ENCODE results near the gene SLC25A10.
"Not testable (repeated sequence)": the region's sequence is repeated elsewhere in the genome, so short reads cannot be mapped to it uniquely, and the experiment has no call there.

Gene SLC25A10

DNA sequence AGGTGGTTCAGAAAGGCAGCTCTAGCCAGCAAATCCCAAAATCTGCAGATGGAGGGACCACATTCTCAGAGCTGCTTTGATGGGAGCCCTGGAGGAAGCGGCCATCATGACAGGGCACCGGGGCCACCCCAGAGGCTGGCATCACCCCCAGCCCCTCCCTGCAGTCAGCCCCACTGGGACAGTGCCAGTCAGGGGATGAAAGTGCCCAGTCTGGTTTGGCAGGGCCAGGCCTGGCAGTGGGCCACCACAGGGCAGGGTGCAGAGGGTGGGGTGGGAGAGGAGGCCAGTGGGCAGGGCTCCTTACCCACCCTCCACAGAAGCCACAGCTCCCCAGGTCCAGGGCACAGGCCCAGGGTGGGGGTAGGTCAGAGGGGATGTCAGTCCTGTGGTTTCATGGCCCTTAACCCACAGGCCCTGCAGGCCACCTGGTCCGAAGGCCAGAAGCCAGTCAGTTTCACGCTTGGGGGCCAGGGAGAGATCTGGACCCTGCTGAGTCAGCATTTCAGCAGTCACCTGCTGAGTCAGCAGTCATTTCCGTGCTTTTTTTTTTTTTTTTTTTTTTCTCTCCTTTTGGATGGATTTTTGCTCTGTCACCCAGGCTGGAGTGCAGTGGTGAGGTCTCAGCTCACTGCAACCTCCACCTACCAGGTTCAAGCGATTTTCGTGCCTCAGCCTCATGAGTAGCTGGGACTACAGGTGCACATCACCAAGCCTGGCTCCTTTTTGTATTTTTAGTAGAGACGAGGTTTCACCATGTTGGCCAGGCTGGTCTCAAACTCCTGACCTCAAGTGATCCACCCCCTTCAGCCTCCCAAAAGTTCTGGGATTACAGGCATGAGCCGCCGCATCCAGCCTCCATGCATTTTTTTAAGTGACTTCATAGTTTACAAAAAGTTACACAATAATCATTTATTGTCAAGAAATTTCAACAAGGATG lies 10.4 kb downstream of the SLC25A10 start:
- DNase-seq (ENCODE audit: low spot score), result no peak

DNA sequence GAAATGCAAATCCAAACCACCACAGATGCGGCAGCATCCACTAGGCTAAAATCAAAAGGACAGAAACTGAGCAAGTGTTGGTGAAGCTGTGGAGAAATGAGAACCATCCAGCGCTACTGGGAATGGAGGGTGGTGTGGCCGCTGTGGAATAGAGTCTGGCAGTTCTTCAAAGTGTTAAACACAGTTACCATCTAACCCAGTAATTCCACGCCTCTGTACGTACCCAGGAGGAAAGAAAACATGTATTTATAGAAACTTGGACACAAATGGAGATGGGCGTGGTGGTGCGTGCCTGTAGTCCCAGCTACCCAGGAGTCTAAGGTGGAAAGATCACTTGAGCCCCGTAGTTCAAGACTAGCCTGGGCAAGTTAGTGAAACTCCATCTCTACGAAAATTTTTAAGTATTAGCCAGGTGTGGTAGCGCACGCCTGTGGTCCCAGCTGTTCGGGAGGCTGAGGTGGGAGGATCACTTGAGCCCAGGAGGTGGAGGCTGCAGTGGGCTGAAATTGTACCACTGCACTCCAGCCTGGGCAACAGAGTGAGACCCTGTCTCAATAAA lies 11.6 kb downstream of the SLC25A10 start:
- DNase-seq (ENCODE audit: low spot score), result no peak

DNA sequence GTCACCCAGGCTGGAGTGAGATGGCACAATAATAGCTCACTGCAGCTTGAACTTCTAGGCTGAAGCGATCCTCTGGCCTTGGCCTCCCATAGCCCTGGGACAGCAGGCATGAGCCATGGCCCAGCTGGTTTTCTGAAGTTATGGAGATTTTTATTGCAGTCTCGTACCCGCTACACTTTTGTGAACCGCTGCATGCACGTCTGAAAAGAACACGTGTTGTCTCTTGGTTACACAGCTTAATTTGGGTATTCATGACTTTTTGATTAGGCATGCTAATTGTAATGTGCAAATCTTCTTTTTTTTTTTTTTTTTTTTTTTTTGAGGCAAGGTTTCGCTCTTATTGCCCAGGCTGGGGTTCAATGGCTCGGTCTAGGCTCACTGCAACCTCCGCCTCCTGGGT lies 13.4 kb downstream of the SLC25A10 start:
- DNase-seq (ENCODE audit: low spot score), result no peak

DNA sequence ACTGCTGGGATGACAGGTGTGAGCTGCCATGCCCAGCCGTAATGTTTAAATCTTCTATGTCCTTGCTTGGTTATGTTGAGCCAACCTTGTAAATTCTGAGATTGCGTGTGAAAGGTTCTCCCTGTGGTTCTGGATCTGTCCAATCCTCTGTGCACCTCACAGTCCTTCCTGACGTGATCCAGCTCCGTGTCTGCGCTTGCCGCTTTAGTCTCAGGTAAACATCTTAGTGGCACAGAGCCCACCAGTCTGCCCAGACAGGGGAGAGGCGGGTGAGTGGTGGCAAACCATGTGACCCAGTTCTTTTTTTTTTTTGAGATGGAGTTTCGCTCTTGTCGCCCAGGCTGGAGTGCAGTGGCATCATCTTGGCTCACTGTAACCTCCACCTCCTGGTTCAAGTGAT lies 13.9 kb downstream of the SLC25A10 start:
- no peak for DNase-seq (ENCODE audit: low spot score)

DNA sequence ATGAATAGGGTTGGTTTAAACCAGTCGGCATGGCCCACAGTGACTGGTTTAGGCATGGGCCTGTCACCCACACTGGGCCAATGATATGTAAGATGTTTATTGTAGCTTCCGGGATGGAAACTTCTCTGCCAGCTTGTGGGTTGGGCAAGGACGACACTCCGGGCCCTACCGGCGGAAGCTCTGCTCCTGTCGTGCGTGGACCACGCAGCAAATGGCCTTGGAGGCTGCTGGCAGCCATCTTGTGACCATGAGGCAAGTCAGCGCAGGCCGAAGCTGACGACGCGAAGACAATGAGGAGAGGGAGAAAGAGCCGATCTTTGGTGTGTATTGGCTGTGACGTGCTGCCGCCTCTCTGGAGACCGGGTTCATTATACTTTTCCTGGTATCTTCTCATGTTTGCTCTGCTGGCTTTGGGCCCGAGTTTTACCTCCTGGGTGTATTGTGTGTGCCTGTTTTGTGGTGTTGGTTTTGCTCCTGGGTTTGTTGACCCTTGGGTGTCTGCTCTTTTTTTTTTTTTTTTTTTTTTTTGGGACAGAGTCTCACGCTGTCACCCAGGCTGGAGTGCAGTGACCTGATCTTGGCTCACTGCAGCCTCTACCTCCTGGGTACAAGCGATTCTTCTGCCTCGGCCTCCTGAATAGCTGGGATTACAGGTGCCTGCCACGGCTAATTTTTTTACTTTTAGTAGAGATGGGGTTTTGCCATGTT lies 15.4 kb downstream of the SLC25A10 start:
- no peak for DNase-seq (ENCODE audit: low spot score)

DNA sequence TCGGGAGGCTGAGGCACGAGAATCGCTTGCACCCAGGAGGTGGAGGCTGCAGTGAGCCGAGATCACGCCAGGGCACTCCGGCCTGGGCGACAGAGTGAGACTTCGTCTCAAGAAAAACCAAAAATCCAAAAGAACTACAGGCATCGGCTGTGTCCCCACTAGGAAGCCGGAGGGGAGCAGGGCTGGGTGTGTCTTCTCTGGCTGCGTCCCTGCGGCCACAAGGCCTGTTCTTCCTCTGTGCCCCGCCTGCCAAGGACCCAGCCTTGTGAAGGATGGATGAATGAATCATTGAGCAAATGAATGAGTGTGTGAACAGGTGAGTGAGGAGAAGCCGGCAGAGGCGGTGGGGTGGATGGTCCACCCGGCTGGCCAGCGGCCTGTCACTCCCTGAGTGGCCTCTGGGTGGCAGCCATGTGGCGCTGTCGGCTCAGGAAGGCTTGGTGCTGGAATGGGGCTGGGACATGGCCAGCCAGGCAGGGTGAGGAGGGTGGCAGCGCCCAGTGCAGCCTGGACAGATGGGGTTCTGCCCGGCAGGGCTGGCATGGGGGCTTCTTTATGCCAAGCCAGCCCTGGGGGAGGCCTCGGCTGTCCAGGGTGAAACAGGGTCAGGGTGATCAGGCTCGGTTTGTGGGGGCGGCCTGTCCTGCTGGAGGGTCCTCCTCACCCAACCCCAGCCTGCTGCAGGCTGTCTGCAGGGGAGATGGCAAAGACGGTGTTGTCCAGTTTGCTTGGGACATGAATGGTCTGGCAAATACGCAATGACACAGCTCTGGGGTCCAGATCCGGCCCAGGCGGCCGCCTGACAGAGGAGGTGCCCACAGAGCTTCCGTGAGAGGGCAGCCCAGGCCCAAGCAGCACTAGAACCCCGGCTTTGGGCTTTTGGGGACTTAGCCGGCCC lies 21.7 kb downstream of the SLC25A10 start:
- peak; percentile 99 for DNase-seq (ENCODE audit: low spot score)

DNA sequence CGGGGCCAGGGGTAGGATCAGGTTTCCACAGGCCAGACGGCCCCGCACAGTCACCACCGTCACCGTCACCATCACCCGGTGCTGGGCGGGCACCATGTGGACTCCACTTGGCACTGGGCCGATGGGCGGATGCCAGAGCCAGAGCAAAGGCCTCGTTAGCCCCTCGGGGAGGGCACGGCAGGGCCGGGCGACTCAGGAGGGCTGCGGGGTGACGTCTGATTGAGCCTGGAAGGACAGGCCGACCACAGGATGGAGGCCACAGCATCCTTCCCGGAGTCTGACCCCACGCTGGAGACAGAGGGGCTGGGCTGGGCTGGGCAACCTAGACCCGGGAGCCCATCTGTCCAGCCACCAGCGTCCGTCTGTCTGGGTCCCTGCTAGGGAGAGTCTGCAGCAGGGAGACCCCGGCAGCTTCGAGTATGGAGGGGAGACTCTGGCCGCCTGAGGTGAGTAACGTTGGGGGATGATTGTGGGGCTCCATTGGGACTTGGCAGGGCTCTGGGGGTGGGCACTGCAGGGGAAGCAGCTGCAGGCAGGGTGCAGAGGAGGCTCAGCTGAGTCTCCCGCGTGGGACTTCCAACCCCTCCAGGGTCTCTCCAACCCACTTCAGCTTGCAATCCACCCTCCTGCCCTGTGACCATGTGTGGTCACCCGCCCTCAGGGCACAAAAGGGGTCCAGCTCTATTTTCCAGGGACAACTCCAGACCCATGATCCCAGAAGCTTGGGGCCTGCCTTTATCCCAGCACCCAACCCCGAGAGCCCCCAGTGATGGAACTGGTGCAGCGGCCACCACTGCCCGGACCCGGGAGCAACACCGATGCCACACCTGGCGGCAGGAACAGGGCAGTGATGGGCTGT lies 22.6 kb downstream of the SLC25A10 start:
- DNase-seq (ENCODE audit: low spot score), result no peak

DNA sequence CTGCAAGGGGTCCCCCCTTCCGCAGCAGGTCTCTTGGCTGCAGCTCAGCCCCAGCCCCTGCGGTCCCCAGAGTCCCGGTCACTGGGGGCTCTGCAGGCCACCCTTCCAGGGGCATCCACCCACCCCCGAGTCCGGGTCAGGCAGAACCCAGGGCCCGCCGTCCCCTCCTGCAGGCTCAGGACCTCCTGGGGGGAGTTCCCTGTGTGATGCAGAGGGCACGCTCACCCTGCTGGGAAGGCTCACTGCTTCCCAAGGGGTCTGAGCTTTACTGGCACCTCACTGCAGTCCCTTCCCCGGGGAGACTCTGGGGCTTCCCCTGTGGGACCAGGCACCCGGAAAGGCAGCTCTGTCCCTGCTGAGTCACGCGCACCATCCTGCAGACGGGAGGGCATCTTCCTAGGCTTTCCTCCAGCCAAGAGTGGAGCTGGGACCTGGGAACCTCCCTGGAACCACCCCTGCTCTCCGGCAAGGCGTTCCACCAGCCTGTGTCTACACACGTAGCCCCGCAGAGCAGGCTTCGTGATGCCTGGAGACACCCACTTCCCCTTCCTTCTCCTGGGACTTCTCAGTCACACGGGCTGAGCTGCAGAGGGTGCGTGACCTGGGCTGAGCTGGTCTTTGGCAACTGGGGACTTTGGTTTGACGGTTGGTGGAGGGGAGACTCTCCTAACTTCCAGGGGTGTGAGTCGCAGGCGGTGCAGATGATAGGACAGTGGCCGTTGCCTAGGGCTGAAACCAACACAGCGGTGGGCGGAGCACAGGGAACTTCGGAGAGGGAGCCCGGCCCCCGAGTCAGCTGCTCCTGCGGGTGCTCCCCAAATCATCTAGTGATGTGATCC lies 23.4 kb downstream of the SLC25A10 start:
- peak; percentile 48 for DNase-seq (ENCODE audit: low spot score)

DNA sequence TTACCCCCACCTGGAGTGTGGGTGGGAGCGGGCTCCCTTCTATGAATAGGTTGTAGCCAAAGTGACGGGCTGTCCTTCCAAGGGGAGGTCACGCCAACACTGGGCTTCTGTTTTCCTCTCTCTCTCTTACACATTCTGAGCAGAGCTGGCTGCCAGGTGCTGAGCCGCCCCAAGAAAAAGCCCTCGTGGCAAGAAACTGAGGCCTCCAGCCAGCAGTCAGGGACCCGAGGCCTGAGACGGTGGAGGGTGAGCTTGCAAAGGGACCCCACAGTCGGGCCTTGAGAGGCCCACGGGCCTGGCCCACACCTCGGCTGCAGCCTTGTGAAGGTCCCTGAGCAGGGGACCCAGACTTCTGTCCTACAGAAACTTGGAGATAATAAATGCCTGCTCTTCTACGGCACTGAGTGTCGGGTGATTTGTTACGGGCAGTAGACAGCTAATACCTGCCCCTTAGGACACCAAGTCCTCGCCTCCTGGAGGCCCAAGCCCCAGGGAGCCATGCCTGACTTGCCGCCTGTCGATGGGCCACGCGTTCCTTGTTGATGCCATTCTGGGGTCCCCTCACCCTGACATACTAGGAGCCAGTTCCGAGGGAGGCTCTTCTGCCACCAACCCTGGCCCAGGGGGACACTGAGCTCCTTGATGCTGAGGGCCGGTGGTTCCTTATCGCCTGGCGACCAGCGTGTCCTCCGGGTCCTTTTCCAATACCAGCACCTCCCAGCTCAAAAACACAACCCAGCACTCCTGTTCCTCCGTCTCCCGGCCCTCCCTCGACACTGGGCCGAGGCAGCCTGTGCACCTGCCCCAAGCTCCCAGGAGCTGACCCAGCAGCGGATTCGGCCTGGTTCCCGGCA lies 26.1 kb downstream of the SLC25A10 start:
- DNase-seq (ENCODE audit: low spot score), result no peak

DNA sequence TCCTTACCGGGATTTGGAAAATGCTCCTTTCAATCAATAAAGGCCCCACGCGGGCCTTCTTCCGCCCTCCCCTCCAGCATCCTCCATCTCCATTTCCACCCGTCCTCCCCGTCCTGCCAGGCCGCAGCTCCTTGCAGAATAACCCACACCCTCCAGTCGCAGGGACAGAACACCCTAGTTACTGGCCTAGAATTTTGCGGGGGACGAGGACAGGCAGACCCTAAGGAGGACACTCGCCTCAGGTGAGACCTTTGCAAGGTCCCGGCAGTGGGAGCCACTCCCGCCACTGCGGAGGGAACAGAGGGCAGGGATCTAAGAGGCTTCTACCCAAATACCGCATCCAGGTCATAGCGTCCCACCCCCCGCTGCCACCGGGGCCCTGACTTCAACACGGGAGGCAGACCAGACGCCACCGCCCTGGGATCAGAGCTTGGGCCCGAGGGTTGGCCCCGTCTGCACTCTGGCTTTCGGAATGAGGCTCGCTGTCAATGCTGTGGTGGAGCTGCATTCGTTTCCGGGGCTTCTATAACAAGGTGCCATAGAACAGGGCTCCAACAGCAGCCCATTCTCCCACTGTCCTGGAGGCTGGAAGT lies 26.8 kb downstream of the SLC25A10 start:
- DNase-seq (ENCODE audit: low spot score), result no peak

DNA sequence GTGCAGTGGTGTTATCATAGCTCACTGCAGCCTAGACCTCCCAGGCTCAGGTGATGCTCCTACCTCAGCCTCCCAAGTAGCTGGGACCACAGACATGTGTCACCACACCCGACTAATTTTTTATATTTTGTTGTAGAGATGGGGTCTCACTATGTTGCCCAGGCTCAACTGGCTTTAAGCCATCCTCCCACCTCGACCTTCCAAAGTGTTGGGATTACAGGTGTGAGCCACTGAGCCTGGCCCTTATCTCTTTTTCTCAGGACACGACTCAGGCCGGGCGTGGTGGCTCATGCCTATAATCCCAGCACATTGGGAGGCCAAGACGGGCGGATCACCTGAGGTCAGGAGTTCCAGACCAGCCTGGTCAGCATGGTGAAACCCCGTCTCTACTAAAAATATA lies 27.5 kb downstream of the SLC25A10 start:
- DNase-seq (ENCODE audit: low spot score), result not testable (repeated sequence)

DNA sequence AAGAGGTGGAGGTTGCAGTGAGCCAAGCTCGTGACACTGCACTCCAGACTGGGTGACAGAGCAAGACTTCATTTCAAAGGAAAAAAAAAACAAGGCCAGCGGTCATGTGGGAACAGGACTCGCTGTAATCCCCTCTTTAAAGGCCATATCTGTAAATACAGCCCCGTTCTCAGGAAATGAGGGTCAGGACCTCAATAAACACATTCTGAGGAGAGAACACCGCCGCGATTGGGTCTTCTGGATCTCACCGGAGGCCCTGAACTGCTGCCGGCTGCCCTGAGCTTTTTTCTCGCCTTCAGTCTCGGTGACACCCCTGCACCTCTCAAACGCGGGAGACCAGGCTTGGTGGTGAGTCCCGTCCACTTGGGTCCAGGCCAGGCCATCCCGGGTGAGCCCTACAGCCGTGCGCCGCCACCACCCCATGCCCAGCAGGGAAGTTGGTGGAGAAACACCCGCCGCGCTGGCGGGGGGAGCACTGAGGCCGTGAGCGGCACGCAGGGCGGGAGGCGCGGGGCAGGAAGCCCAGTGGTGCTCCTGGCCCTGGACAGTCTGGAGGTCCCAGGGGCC lies 28.4 kb downstream of the SLC25A10 start:
- no peak for DNase-seq (ENCODE audit: low spot score)

DNA sequence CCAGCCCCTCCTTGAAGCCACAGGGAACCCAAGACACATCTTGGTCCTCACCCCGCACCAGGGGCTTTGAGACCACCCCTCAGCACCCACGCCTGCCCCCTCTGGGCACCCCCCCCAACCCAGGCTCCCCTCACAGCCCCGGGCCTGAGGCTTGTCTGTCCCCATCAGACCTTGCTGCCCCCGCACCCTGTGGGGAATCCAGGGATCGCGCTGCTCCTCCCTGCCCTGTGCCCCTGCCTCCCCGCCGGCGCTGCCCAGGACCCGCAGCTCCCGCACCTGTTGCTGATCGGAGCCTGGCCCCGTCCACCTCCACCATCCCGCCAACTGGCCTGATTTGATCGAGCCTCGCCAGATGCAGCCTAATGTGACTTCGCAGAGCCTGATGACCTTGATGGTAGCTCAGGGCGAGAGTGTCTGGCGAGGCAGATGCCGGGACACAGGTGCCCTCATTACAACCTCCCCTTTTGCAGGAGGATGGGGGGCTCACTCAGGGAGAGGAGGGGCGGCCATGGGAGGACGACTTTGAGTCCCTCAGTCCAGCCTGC lies 29.0 kb downstream of the SLC25A10 start:
- no peak for DNase-seq (ENCODE audit: low spot score)

DNA sequence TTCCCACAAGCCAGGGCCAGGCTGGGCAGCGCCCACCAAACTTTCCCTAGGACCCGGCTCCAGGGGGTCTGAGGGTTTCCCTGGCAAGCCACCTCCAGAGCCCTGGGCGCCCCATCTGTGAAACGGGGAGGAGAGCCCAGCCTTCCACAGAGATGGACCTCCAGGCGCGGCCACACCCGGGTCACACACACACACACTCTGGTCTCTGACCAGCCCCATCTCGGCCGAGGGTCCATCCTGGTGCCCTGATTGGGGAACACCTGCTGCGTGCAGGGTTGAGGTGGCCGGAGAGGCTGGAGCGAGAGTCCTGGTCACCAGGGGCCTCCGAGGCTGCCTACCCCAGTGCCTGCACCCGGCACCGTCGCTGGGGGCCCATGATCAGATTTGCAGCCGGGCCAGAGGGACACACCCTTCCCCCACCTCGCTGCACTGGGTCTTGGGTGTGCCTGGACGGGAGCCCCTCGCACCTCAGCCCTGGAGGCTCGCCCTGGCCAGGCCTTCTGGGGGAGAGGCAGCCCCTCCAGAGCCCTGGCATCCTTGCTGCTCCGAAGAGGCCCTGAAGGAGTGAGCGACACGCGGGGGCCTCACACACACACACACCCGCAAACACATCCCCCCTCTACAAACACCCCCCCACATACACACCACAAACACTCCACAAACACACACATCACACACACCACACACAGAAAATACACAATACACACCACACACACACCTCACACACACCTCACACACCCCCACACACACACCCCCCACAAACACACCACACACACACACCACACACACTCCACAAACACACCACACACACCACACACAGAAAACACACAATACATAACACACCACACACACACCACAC lies 29.7 kb downstream of the SLC25A10 start:
- DNase-seq (ENCODE audit: low spot score), result no peak

All from HuH-7 (cell line).